Left lung (tissue), 14 donors: Measurements from ENCODE around the gene ARF5. TPM values are rescaled to one million over a fixed set of nuclear protein-coding genes. Genes with fewer than 3 reads are reported as not detected.
"Not testable (repeated sequence)": the region's sequence is repeated elsewhere in the genome, so short reads cannot be mapped to it uniquely, and the experiment has no call there.

Experiments used
- ATAC-seq: fragments of 200-7000 bp; cut with Tn5 transposase; one replicate; pipeline ENCODE4 v1.9.1; 2020; ENCODE audit warnings: moderate library complexity
- DNase-seq, 4 donors: peaks; one replicate each; pipeline ENCODE4 v3.0.0-alpha.2; 2013 to 2020
- H3K27ac ChIP-seq, 2 donors: fragments of 200-600 bp; sonication (generic) in 1 of 2; one replicate each; pipeline versions ENCODE4 v1.5.0 to v1.8.0; 2020 to 2021
- H3K27me3 ChIP-seq, 2 donors: fragments of 200-600 bp; sonication (generic) in 1 of 2; one replicate each; pipeline versions ENCODE4 v1.5.0 to v1.8.0; 2020 to 2021
- H3K36me3 ChIP-seq, 2 donors: fragments of 200-600 bp; sonication (generic) in 1 of 2; one replicate each; pipeline versions ENCODE4 v1.5.0 to v1.8.0; 2020 to 2021
- H3K4me1 ChIP-seq, 2 donors: fragments of 200-600 bp; one replicate each; pipeline ENCODE4 v1.8.0; 2021
- H3K4me3 ChIP-seq, 2 donors: fragments of 200-600 bp; sonication (generic) in 1 of 2; one replicate each; pipeline versions ENCODE4 v1.5.0 to v1.8.0; 2020 to 2021; ENCODE audit warnings: mild to moderate bottlenecking in 1 of 2
- H3K9me3 ChIP-seq, 2 donors: fragments of 200-600 bp; sonication (generic) in 1 of 2; one replicate each; pipeline versions ENCODE4 v1.5.0 to v1.8.0; 2020 to 2021
- CTCF ChIP-seq, 2 donors: fragments of 200-600 bp; sonication (generic) in 1 of 2; IDR thresholded peaks; one replicate each; pipeline versions ENCODE4 v1.5.0 to v1.8.0; 2021; ENCODE audit warnings: antibody characterized with exemption in 2 of 2
- intact Hi-C, 2 donors: fragments of 100-400 bp; cut with DNase I; formaldehyde crosslinking; loops; one replicate each; pipeline versions ENCODE4 v1.11.2 to v1.14.2; 2022
- long read RNA-seq, 12 donors: library from polyadenylated mRNA in 2 of 12; unstranded in 2 of 12; transcript quantifications; one replicate each; pipeline ENCODE4 v2.0.0 and lab custom pipeline, GENCODE V29; 2019 to 2026
- polyA plus RNA-seq, 6 donors: library from polyadenylated mRNA; unstranded; fragments of 120-200 nt; gene quantifications; one replicate each; pipeline ENCODE4 v1.2.1, GENCODE V29; 2013; ENCODE audit not compliant: insufficient read length in 6 of 6
- total RNA-seq, 2 donors: library from RNA; stranded (reverse); fragmentation: NEBNext Ultra II Directional; extraction: Animal tissue kit (Norgen Biotek cat#: 25700); gene quantifications; one replicate each; pipeline ENCODE4 v1.2.1, GENCODE V29; 2021
- donor health status: DM: no; HTN: yes; CAD: no.
- donor health status: DM: no; HTN: no; CAD: no.

ARF5 gene
- 100 to 1,000 TPM; 101 to 121 TPM for total RNA-seq
- polyA plus RNA-seq = 100 to 1,000 TPM; 181 to 212 (median 204) TPM
- long read RNA-seq, donor 1, transcript ARF5-201 (6 exons, 1,103 nt) = major isoform, 192 of 275 reads
- long read RNA-seq, donor 1, partial matches to known transcripts = 78 of 275 reads
- long read RNA-seq, donor 1, other reads (novel, unspliced or antisense) = 0 of 275 reads
- long read RNA-seq, donor 2, transcript ARF5-201 (6 exons, 1,103 nt) = major isoform, 141 of 176 reads
- long read RNA-seq, donor 2, partial matches to known transcripts = 29 of 176 reads
- long read RNA-seq, donor 2, other reads (novel, unspliced or antisense) = 0 of 176 reads
- long read RNA-seq, donor 3, transcript ARF5-201 (6 exons, 1,103 nt) = major isoform, 155 of 194 reads
- long read RNA-seq, donor 3, partial matches to known transcripts = 35 of 194 reads
- long read RNA-seq, donor 3, other reads (novel, unspliced or antisense) = 0 of 194 reads
- long read RNA-seq, donor 4, transcript ARF5-201 (6 exons, 1,103 nt) = major isoform, 105 of 115 reads
- long read RNA-seq, donor 4, partial matches to known transcripts = 4 of 115 reads
- long read RNA-seq, donor 4, other reads (novel, unspliced or antisense) = 2 of 115 reads
- long read RNA-seq, donor 5, transcript ARF5-201 (6 exons, 1,103 nt) = major isoform, 156 of 182 reads
- long read RNA-seq, donor 5, partial matches to known transcripts = 18 of 182 reads
- long read RNA-seq, donor 5, other reads (novel, unspliced or antisense) = 0 of 182 reads
- long read RNA-seq, donor 6, transcript ARF5-201 (6 exons, 1,103 nt) = major isoform, 163 of 192 reads
- long read RNA-seq, donor 6, partial matches to known transcripts = 23 of 192 reads
- long read RNA-seq, donor 6, other reads (novel, unspliced or antisense) = 0 of 192 reads
- long read RNA-seq, donor 7, transcript ARF5-201 (6 exons, 1,103 nt) = major isoform, 85 of 121 reads
- long read RNA-seq, donor 7, partial matches to known transcripts = 33 of 121 reads
- long read RNA-seq, donor 7, other reads (novel, unspliced or antisense) = 0 of 121 reads
- long read RNA-seq, donor 8, transcript ARF5-201 (6 exons, 1,103 nt) = major isoform, 105 of 165 reads
- long read RNA-seq, donor 8, transcript ARF5-204 (5 exons, 1,509 nt) = minor isoform, 5 of 165 reads
- long read RNA-seq, donor 8, transcript ARF5-206 (5 exons, 566 nt) = minor isoform, 6 of 165 reads
- long read RNA-seq, donor 8, partial matches to known transcripts = 49 of 165 reads
- long read RNA-seq, donor 8, other reads (novel, unspliced or antisense) = 0 of 165 reads
- long read RNA-seq, donor 9, partial matches to known transcripts = 0 of 1 reads
- long read RNA-seq, donor 9, other reads (novel, unspliced or antisense) = 0 of 1 reads
- long read RNA-seq, donor 10, transcript ARF5-201 (6 exons, 1,103 nt) = major isoform, 144 of 153 reads
- long read RNA-seq, donor 10, transcript ARF5-204 (5 exons, 1,509 nt) = minor isoform, 5 of 153 reads
- long read RNA-seq, donor 10, partial matches to known transcripts = 3 of 153 reads
- long read RNA-seq, donor 10, other reads (novel, unspliced or antisense) = 1 of 153 reads
- long read RNA-seq, donor 11, transcript ARF5-201 (6 exons, 1,103 nt) = major isoform, 148 of 212 reads
- long read RNA-seq, donor 11, partial matches to known transcripts = 60 of 212 reads
- long read RNA-seq, donor 11, other reads (novel, unspliced or antisense) = 0 of 212 reads
- long read RNA-seq, donor 12, transcript ARF5-201 (6 exons, 1,103 nt) = major isoform, 104 of 132 reads
- long read RNA-seq, donor 12, partial matches to known transcripts = 25 of 132 reads
- long read RNA-seq, donor 12, other reads (novel, unspliced or antisense) = 0 of 132 reads

DNA sequence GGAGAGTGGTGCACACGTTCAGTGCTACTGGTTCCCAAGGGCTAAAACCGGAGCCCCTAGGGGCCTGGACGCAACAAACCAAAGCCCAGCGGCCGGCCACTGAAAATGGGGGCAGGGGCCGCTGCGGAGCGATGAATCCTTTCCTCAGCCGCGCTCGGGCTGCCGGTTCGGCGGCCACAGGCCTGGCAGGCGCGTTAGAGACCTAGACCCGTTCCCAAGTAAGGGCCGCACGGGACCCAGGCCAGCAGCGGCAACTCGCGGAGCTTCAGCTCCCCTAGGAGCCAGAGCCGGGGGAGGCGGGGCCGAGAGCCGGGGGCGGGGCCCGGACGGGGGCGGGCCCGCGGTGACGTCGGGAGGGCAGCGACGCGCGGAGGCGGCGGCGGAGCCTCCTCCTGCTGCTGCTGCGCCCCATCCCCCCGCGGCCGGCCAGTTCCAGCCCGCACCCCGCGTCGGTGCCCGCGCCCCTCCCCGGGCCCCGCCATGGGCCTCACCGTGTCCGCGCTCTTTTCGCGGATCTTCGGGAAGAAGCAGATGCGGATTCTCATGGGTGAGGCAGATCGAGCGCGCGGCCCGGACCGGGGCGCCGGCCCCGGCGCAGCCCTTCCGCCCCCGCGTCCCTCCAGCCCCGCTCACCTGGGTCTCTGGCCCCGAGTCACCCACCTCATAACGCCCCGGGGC lies at the start of gene ARF5:
Gene ARF5 (plus strand): TSS at position 393 of the 678 bp plus-strand sequence. CDS start 88 bp downstream, at position 481.
- H3K27ac ChIP-seq = peak within 1 kb of the TSS; percentile 80 to 85
- intact Hi-C loops = no loop called here
- TF ChIP-seq CTCF (IDR thresholded peaks at IDR 0.05) = no peak
- H3K27me3 ChIP-seq = no peaks in the 10 kb centered on the region
- DNase-seq = peak; percentile 88 to 98 (median 93)
- ATAC-seq = peak; percentile 92
- peaks cover 0 to 28% of the 10 kb centered on the region in 2 donors for H3K36me3 ChIP-seq
- H3K4me1 ChIP-seq = peaks cover 25 to 48% of the 10 kb centered on the region in 2 donors
- peak within 1 kb of the TSS; percentile 78 to 95 for H3K4me3 ChIP-seq
- no peaks in the 10 kb centered on the region for H3K9me3 ChIP-seq

- no peak for TF ChIP-seq CTCF (IDR thresholded peaks at IDR 0.05)
Observed at GRCh38 chr7:127539116-127539515, 49.1 kb upstream of the ARF5 start.

GRCh38 chr7:127540461-127540860 lies 47.8 kb upstream of the ARF5 start:
- H3K4me3 ChIP-seq, H3K27ac ChIP-seq, DNase-seq, H3K36me3 ChIP-seq, intact Hi-C loops, H3K9me3 ChIP-seq, ATAC-seq, H3K4me1 ChIP-seq: not testable (repeated sequence)
- H3K27me3 ChIP-seq = peaks cover 18 to 42% of the 10 kb centered on the region in 2 donors

More at GRCh38 chr7:127539116-127539515, 49.1 kb upstream of the ARF5 start:
- intact Hi-C loops = no loop called here
- no peaks in the 10 kb centered on the region for H3K36me3 ChIP-seq
- DNase-seq (no peak), ATAC-seq (no peak)
- H3K27ac ChIP-seq = no peak overlapping the region
- no peak overlapping the region for H3K4me3 ChIP-seq
- no peaks in the 10 kb centered on the region for H3K9me3 ChIP-seq
- peaks cover 18 to 54% of the 10 kb centered on the region in 2 donors for H3K27me3 ChIP-seq
- H3K4me1 ChIP-seq = no peaks in the 10 kb centered on the region

DNA sequence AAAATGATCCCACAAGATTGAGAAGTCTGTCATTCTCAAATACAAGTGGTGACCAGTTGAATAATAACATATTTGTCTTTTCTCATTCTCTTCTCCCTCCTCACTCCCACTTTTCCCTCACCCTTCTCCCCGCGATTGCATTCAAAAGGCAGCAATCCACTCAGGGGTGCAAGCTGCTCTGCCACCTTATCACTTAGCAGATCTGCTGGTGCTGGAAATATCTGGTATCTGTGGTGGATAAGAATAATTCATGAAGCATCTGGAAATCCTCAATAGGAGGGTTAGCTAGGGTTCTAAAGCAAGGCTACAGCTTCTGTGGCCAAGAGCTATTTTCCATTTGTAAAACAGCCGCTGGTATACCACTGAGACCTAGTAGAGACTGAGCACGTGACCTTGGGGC lies 46.7 kb upstream of the ARF5 start:
- DNase-seq (no peak), ATAC-seq (no peak)
- Histone ChIP-seq H3K27ac (no peak overlapping the region), H3K27me3 (peaks cover 16 to 31% of the 10 kb centered on the region in 2 donors), H3K4me1 (no peaks in the 10 kb centered on the region), H3K9me3 (peaks cover 0 to 10% of the 10 kb centered on the region in 2 donors), H3K4me3 (no peak overlapping the region), H3K36me3 (no peaks in the 10 kb centered on the region)
- intact Hi-C loops = no loop called here
- TF ChIP-seq CTCF (IDR thresholded peaks at IDR 0.05) = no peak
